ENCODE results near the gene DNAJB13. TPM values are rescaled to one million over a fixed set of nuclear protein-coding genes. Genes with fewer than 3 reads are reported as not detected.

Gene DNAJB13
- total and polyA plus RNA-seq, 2 donors (not counting 1 experiment from before 2014, with no cell fraction given): 0.15 to 0.27 TPM

- intact Hi-C loops (cut with micrococcal nuclease): no loop called here
- Histone ChIP-seq H3K9me3 (ENCODE audit: control extremely low read depth in 1 of 3, control insufficient read depth in 2 of 3, insufficient read depth in 1 of 3, low read length in 2 of 3) (peaks cover 0 to 19% (median 0%) of the 10 kb centered on the region in 3 donors), H3K4me2 (replicated peaks; ENCODE audit: low read depth, low read length, poor library complexity, severe bottlenecking) (no peak overlapping the region), H3K4me3 (ENCODE audit: control extremely low read depth in 1 of 5, extremely low read depth in 1 of 5, insufficient read depth in 1 of 5, low read depth in 2 of 5, low read length in 4 of 5) (no peak overlapping the region), H3K27me3 (replicated peaks in 1 of 4; ENCODE audit: control extremely low read depth in 1 of 4, control insufficient read depth in 3 of 4, insufficient read depth in 4 of 4, low read length in 3 of 4) (no peaks in the 10 kb centered on the region), H3K79me2 (ENCODE audit: control insufficient read depth, insufficient read depth, low read length) (no peaks in the 10 kb centered on the region), H3K4me1 (ENCODE audit: control insufficient read depth in 2 of 2, insufficient read depth in 2 of 2, low read length in 2 of 2) (no peaks in the 10 kb centered on the region), H3K9ac (ENCODE audit: low read length) (no peak overlapping the region), H3K27ac (ENCODE audit: low read length in 2 of 2) (no peak overlapping the region), H2AFZ (ENCODE audit: insufficient read depth, low read depth, low read length, poor library complexity, severe bottlenecking) (no peak overlapping the region), H3K36me3 (replicated peaks in 1 of 2; ENCODE audit: control extremely low read depth in 1 of 2, control insufficient read depth in 1 of 2, extremely low read depth in 1 of 2, insufficient read depth in 2 of 2, low read length in 1 of 2) (no peaks in the 10 kb centered on the region), H4K20me1 (ENCODE audit: control insufficient read depth, insufficient read depth, low read length, poor library complexity, severe bottlenecking) (no peaks in the 10 kb centered on the region)
- H3K4me3 Mint-ChIP-seq: no peak overlapping the region
- WGBS (ENCODE audit: insufficient coverage): no CpG with 5 or more reads among the region's 1 CpG
- ATAC-seq (ENCODE audit: low read depth) (no peak), DNase-seq (no peak)
- H3K27me3 Mint-ChIP-seq: no peaks in the 10 kb centered on the region
- H3K4me1 Mint-ChIP-seq: no peaks in the 10 kb centered on the region
- ChIA-PET POLR2A (no interaction called here), CTCF (no interaction called here)
- H3K9me3 Mint-ChIP-seq (ENCODE audit: insufficient read depth): peaks cover 2% of the 10 kb centered on the region
- no peak overlapping the region for H3K27ac Mint-ChIP-seq
- no peak for TF ChIP-seq EZH2 (IDR thresholded peaks at IDR 0.05; ENCODE audit: borderline replicate concordance, insufficient read depth, low read depth, low read length, poor library complexity, severe bottlenecking)
- TF ChIP-seq, protein P1, sequence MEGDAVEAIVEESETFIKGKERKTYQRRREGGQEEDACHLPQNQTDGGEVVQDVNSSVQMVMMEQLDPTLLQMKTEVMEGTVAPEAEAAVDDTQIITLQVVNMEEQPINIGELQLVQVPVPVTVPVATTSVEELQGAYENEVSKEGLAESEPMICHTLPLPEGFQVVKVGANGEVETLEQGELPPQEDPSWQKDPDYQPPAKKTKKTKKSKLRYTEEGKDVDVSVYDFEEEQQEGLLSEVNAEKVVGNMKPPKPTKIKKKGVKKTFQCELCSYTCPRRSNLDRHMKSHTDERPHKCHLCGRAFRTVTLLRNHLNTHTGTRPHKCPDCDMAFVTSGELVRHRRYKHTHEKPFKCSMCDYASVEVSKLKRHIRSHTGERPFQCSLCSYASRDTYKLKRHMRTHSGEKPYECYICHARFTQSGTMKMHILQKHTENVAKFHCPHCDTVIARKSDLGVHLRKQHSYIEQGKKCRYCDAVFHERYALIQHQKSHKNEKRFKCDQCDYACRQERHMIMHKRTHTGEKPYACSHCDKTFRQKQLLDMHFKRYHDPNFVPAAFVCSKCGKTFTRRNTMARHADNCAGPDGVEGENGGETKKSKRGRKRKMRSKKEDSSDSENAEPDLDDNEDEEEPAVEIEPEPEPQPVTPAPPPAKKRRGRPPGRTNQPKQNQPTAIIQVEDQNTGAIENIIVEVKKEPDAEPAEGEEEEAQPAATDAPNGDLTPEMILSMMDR (IDR thresholded peaks at IDR 0.05): no peak
Observed at GRCh38 chr11:73942010-73942409, 8.8 kb upstream of the DNAJB13 start.

DNA sequence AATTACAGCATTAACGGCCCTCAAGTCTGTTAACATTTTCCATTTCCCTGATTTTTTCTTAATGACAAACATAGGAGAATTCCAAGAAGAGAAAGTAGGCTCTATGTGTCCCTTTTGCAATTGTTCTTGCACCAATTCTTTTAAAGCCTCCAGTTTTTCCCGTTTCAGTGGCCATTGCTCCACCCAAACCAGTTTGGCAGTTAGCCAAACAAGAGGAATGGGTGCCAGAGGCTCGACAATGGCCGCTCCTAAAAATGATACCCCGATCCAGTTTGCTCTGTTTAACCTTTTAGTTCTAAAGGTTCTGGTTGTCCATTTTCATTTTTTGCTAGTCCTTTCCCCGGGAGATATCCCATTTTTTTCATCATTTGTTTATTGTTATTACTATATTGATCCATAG, 6.7 kb upstream of the DNAJB13 start:
- no peak overlapping the region for H3K4me2 ChIP-seq (replicated peaks; ENCODE audit: low read depth, low read length, poor library complexity, severe bottlenecking)
- no peak for ATAC-seq (ENCODE audit: low read depth)
- H3K4me1 ChIP-seq (ENCODE audit: control insufficient read depth in 2 of 2, insufficient read depth in 2 of 2, low read length in 2 of 2): no peaks in the 10 kb centered on the region
- TF ChIP-seq EZH2 (IDR thresholded peaks at IDR 0.05; ENCODE audit: borderline replicate concordance, insufficient read depth, low read depth, low read length, poor library complexity, severe bottlenecking): no peak
- TF ChIP-seq, protein P1 (IDR thresholded peaks at IDR 0.05): no peak
- intact Hi-C loops (cut with micrococcal nuclease): no loop called here
- H3K79me2 ChIP-seq (ENCODE audit: control insufficient read depth, insufficient read depth, low read length): no peaks in the 10 kb centered on the region
- no peak for DNase-seq
- no peaks in the 10 kb centered on the region for H3K4me1 Mint-ChIP-seq
- no peaks in the 10 kb centered on the region for H3K9me3 ChIP-seq (ENCODE audit: control extremely low read depth in 1 of 3, control insufficient read depth in 2 of 3, insufficient read depth in 1 of 3, low read length in 2 of 3)
- H2AFZ ChIP-seq (ENCODE audit: insufficient read depth, low read depth, low read length, poor library complexity, severe bottlenecking): no peak overlapping the region
- H4K20me1 ChIP-seq (ENCODE audit: control insufficient read depth, insufficient read depth, low read length, poor library complexity, severe bottlenecking): no peaks in the 10 kb centered on the region
- CTCF ChIA-PET: no interaction called here
- WGBS (ENCODE audit: insufficient coverage): 96% methylated on average over 4 of the region's 6 CpGs
- H3K4me3 ChIP-seq (ENCODE audit: control extremely low read depth in 1 of 5, extremely low read depth in 1 of 5, insufficient read depth in 1 of 5, low read depth in 2 of 5, low read length in 4 of 5): no peak overlapping the region
- no peak overlapping the region for H3K27ac ChIP-seq (ENCODE audit: low read length in 2 of 2)
- H3K9ac ChIP-seq (ENCODE audit: low read length): no peak overlapping the region
- no peak overlapping the region for H3K27ac Mint-ChIP-seq
- POLR2A ChIA-PET: no interaction called here
- no peaks in the 10 kb centered on the region for H3K36me3 ChIP-seq (replicated peaks in 1 of 2; ENCODE audit: control extremely low read depth in 1 of 2, control insufficient read depth in 1 of 2, extremely low read depth in 1 of 2, insufficient read depth in 2 of 2, low read length in 1 of 2)
- no peaks in the 10 kb centered on the region for H3K9me3 Mint-ChIP-seq (ENCODE audit: insufficient read depth)
- no peaks in the 10 kb centered on the region for H3K27me3 ChIP-seq (replicated peaks in 1 of 4; ENCODE audit: control extremely low read depth in 1 of 4, control insufficient read depth in 3 of 4, insufficient read depth in 4 of 4, low read length in 3 of 4)
- no peaks in the 10 kb centered on the region for H3K27me3 Mint-ChIP-seq
- H3K4me3 Mint-ChIP-seq: no peak overlapping the region
